Esophagus squamous epithelium (tissue), 4 donors: Measurements from ENCODE around the gene KLKB1. TPM values are rescaled to one million over a fixed set of nuclear protein-coding genes. Genes with fewer than 3 reads are reported as not detected.

Source experiments
- total RNA-seq, 4 donors: library from RNA; depleted of rRNA; stranded (reverse); fragments of >200 nt; gene quantifications; one replicate each; pipeline ENCODE4 v1.1.0, GENCODE V29; 2016

KLKB1 gene
- total RNA-seq, 4 donors from 2014 or later: 0.57 to 2.0 TPM; not detected in 2

Other genes with a start within 250 kb of the KLKB1 start
- gene TLR3, start 158.4 kb upstream of the KLKB1 start, total RNA-seq: 10 to 100 TPM in 1 of 4 donors, 1 to 10 TPM in 3; 2.8 to 11.6 (median 5.8) TPM
- 10 to 100 TPM in 1 of 4 donors, 1 to 10 TPM in 2, under 1 TPM in 1; 0.83 to 11.4 (median 4.0) TPM for gene FAM149A, start 122.8 kb upstream of the KLKB1 start, total RNA-seq
- 10 to 100 TPM in 1 of 4 donors, 1 to 10 TPM in 3; 1.4 to 18.1 (median 7.0) TPM for gene CYP4V2, start 35.9 kb upstream of the KLKB1 start, total RNA-seq
- not detected for gene F11, start 38.7 kb downstream of the KLKB1 start, total RNA-seq